Measurements from ENCODE around the gene TLE6. TPM values are rescaled to one million over a fixed set of nuclear protein-coding genes. Genes with fewer than 3 reads are reported as not detected.

TLE6 gene
- polyA plus RNA-seq, 3 donors = not detected

DNA sequence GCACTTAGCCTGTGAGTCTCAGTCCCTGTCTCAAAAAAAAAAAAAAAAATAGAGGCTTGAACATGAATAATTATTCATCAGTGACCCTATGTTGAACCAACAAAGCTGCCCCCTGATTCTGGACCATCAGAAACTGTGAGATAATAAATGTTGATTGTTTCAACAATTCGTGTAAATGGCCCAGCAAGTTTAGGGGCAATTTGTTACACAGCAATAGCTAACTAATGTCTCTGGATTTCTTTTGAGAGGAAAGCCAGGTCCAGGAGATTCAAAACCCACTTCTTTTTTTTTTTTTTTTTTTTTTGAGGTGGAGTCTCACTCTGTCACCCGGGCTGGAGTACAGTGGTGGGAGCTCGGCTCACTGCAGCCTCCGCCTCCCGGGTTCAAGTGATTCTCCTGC is 12.5 kb upstream of the TLE6 start:
- WGBS (ENCODE audit: insufficient coverage) = 100% methylated on average over 3 of the region's 5 CpGs
- Histone ChIP-seq H2AFZ (ENCODE audit: insufficient read depth, low read depth, low read length, poor library complexity, severe bottlenecking) (no peak overlapping the region), H3K27ac (ENCODE audit: low read depth in 1 of 2, low read length in 2 of 2) (no peak overlapping the region), H3K36me3 (replicated peaks in 1 of 2; ENCODE audit: control insufficient read depth in 1 of 2, insufficient read depth in 2 of 2, low read length in 2 of 2) (no peaks in the 10 kb centered on the region), H3K4me1 (ENCODE audit: control insufficient read depth in 1 of 2, insufficient read depth in 2 of 2, low read length in 2 of 2) (peaks cover 5 to 6% of the 10 kb centered on the region in 2 donors), H4K20me1 (ENCODE audit: insufficient read depth, low read length) (no peaks in the 10 kb centered on the region), H3K9me3 (replicated peaks in 1 of 2; ENCODE audit: control insufficient read depth in 1 of 2, insufficient read depth in 1 of 2, low read length in 2 of 2) (peaks cover 0 to 3% of the 10 kb centered on the region in 2 donors), H3K9ac (ENCODE audit: insufficient read depth, low read length, poor library complexity, severe bottlenecking) (no peak overlapping the region), H3K4me3 (replicated peaks in 1 of 3; ENCODE audit: low read depth in 2 of 3, low read length in 3 of 3) (no peak overlapping the region), H3K27me3 (ENCODE audit: control insufficient read depth in 2 of 2, insufficient read depth in 2 of 2, low read length in 2 of 2) (no peaks in the 10 kb centered on the region), H3K4me2 (replicated peaks; ENCODE audit: extremely low read depth, low read length, poor library complexity, severe bottlenecking) (no peak overlapping the region), H3K79me2 (ENCODE audit: insufficient read depth, low read length) (no peaks in the 10 kb centered on the region)
- intact Hi-C loops (cut with micrococcal nuclease) = loop anchor here in 1 of 2 donors (5.0 kb wide), 2 partner anchors 137 to 247 kb away; no protein-coding TSS in a partner anchor
- Mint-ChIP-seq H3K9me3 (peaks cover 0 to 11% (median 8%) of the 10 kb centered on the region in 7 donors), H3K36me3 (no peaks in the 10 kb centered on the region), H3K4me1 (peaks cover 4% of the 10 kb centered on the region), H3K27me3 (ENCODE audit: low read depth in 3 of 3) (peaks cover 3 to 6% (median 5%) of the 10 kb centered on the region in 3 donors), H3K27ac (no peak overlapping the region), H3K4me3 (no peak overlapping the region)
- TF ChIP-seq, protein P1, sequence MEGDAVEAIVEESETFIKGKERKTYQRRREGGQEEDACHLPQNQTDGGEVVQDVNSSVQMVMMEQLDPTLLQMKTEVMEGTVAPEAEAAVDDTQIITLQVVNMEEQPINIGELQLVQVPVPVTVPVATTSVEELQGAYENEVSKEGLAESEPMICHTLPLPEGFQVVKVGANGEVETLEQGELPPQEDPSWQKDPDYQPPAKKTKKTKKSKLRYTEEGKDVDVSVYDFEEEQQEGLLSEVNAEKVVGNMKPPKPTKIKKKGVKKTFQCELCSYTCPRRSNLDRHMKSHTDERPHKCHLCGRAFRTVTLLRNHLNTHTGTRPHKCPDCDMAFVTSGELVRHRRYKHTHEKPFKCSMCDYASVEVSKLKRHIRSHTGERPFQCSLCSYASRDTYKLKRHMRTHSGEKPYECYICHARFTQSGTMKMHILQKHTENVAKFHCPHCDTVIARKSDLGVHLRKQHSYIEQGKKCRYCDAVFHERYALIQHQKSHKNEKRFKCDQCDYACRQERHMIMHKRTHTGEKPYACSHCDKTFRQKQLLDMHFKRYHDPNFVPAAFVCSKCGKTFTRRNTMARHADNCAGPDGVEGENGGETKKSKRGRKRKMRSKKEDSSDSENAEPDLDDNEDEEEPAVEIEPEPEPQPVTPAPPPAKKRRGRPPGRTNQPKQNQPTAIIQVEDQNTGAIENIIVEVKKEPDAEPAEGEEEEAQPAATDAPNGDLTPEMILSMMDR (IDR thresholded peaks at IDR 0.05) = no peak
- no peak for DNase-seq

DNA sequence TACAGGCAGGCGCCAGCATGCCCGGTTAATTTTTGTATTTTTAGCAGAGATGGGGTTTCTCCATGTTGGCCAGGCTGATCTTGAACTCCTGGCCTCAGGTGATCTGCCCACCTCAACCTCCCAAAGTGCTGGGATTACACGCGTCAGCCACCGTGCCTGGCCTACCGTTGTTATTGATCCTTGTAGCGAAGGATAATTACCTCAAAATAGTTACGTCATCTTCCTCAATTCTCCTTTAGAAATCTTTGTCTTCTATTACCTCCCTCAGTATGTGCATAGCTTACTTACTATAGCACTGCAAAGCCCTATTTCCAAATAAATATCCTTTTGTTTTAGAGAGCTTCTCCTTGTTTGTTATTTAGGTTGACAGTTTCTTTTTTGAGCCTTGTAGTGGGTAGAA is 9.4 kb upstream of the TLE6 start:
- intact Hi-C loops (cut with micrococcal nuclease) = loop anchor here in 1 of 2 donors (5.0 kb wide), 1 partner anchor 244 kb away; no protein-coding TSS in a partner anchor

More for the DNA sequence above, 9.4 kb upstream of the TLE6 start:
- 80% methylated on average over 5 of the region's 8 CpGs for whole genome bisulfite sequencing (ENCODE audit: insufficient coverage)
- no peaks in the 10 kb centered on the region for H3K36me3 ChIP-seq (replicated peaks in 1 of 2; ENCODE audit: control insufficient read depth in 1 of 2, insufficient read depth in 2 of 2, low read length in 2 of 2)
- Mint-ChIP-seq H3K4me1 (peaks cover 10% of the 10 kb centered on the region), H3K9me3 (peaks cover 0 to 11% (median 7%) of the 10 kb centered on the region in 7 donors), H3K27ac (no peak overlapping the region), H3K36me3 (no peaks in the 10 kb centered on the region), H3K27me3 (ENCODE audit: low read depth in 3 of 3) (peaks cover 7 to 15% (median 13%) of the 10 kb centered on the region in 3 donors), H3K4me3 (no peak overlapping the region)
- no peak for DNase-seq
- peaks cover 0 to 3% of the 10 kb centered on the region in 2 donors for H3K9me3 ChIP-seq (replicated peaks in 1 of 2; ENCODE audit: control insufficient read depth in 1 of 2, insufficient read depth in 1 of 2, low read length in 2 of 2)
- no peak overlapping the region for H3K9ac ChIP-seq (ENCODE audit: insufficient read depth, low read length, poor library complexity, severe bottlenecking)
- H3K4me2 ChIP-seq (replicated peaks; ENCODE audit: extremely low read depth, low read length, poor library complexity, severe bottlenecking) = no peak overlapping the region
- H3K4me1 ChIP-seq (ENCODE audit: control insufficient read depth in 1 of 2, insufficient read depth in 2 of 2, low read length in 2 of 2) = peaks cover 9 to 14% of the 10 kb centered on the region in 2 donors
- no peak overlapping the region for H2AFZ ChIP-seq (ENCODE audit: insufficient read depth, low read depth, low read length, poor library complexity, severe bottlenecking)
- TF ChIP-seq, protein P1 (IDR thresholded peaks at IDR 0.05) = no peak
- H4K20me1 ChIP-seq (ENCODE audit: insufficient read depth, low read length) = no peaks in the 10 kb centered on the region
- no peak overlapping the region for H3K4me3 ChIP-seq (replicated peaks in 1 of 3; ENCODE audit: low read depth in 2 of 3, low read length in 3 of 3)
- no peaks in the 10 kb centered on the region for H3K79me2 ChIP-seq (ENCODE audit: insufficient read depth, low read length)
- H3K27me3 ChIP-seq (ENCODE audit: control insufficient read depth in 2 of 2, insufficient read depth in 2 of 2, low read length in 2 of 2) = peaks cover 0 to 2% of the 10 kb centered on the region in 2 donors
- H3K27ac ChIP-seq (ENCODE audit: low read depth in 1 of 2, low read length in 2 of 2) = no peak overlapping the region
